Mesendoderm (in vitro differentiated cells): ENCODE data around the gene DUOXA1.
"Not testable (repeated sequence)": the region's sequence is repeated elsewhere in the genome, so short reads cannot be mapped to it uniquely, and the experiment has no call there.

Source experiments
- DNase-seq: peaks from one replicate; pipeline ENCODE4 v3.0.0; 2013
- H2AK5ac ChIP-seq: 2 replicates; pipeline ENCODE4 v1.6.1; 2013; ENCODE audit warnings: low read length, inconsistent platforms
- H2BK120ac ChIP-seq: 2 replicates; pipeline ENCODE4 v1.6.1; 2013; ENCODE audit warnings: low read depth, mild to moderate bottlenecking, low read length, moderate library complexity, mixed read lengths
- H2BK15ac ChIP-seq: replicated peaks from 2 replicates; pipeline ENCODE4 v1.6.1; 2013; ENCODE audit warnings: low read depth, mild to moderate bottlenecking, moderate library complexity
- H2BK5ac ChIP-seq: 2 replicates; pipeline ENCODE4 v1.6.1; 2013; ENCODE audit warnings: low read length, inconsistent platforms
- H3K18ac ChIP-seq: 2 replicates; pipeline ENCODE4 v1.6.1; 2013; ENCODE audit warnings: mild to moderate bottlenecking, low read length, mixed read lengths
- H3K23ac ChIP-seq: one replicate; pipeline ENCODE4 v1.6.1; 2013; ENCODE audit warnings: low read length
- H3K27ac ChIP-seq: 2 replicates; pipeline ENCODE4 v1.5.1; 2013; ENCODE audit warnings: low read depth, mild to moderate bottlenecking, inconsistent platforms, low read length, moderate library complexity
- H3K27me3 ChIP-seq: 2 replicates; pipeline ENCODE4 v1.6.1; 2013; ENCODE audit warnings: low read length, control low read depth, mild to moderate bottlenecking, inconsistent platforms; ENCODE audit not compliant: insufficient read depth, poor library complexity
- H3K36me3 ChIP-seq: 2 replicates; pipeline ENCODE4 v1.6.1; 2013; ENCODE audit warnings: low read length, inconsistent platforms; ENCODE audit not compliant: control insufficient read depth, insufficient read depth
- H3K4ac ChIP-seq: one replicate; pipeline ENCODE4 v1.6.1; 2013; ENCODE audit warnings: low read depth, mild to moderate bottlenecking, low read length, moderate library complexity
- H3K4me1 ChIP-seq: 2 replicates; pipeline ENCODE4 v1.6.1; 2013; ENCODE audit warnings: low read depth, low read length, inconsistent platforms; ENCODE audit not compliant: control insufficient read depth
- H3K4me2 ChIP-seq: 2 replicates; pipeline ENCODE4 v1.6.1; 2013; ENCODE audit warnings: low read length
- H3K4me3 ChIP-seq: 2 replicates; pipeline ENCODE4 v1.5.1; 2013; ENCODE audit warnings: mild to moderate bottlenecking, low read length
- H3K56ac ChIP-seq: one replicate; pipeline ENCODE4 v1.6.1; 2013; ENCODE audit warnings: low read length
- H3K79me1 ChIP-seq: 2 replicates; pipeline ENCODE4 v1.6.1; 2013; ENCODE audit warnings: low read length, inconsistent platforms
- H3K79me2 ChIP-seq: 2 replicates; pipeline ENCODE4 v1.6.1; 2013; ENCODE audit warnings: mild to moderate bottlenecking, low read length; ENCODE audit not compliant: control insufficient read depth, insufficient read depth
- H3K9ac ChIP-seq: 2 replicates; pipeline ENCODE4 v1.6.1; 2013; ENCODE audit warnings: low read length, inconsistent platforms
- H4K5ac ChIP-seq: one replicate; pipeline ENCODE4 v1.6.1; 2013; ENCODE audit warnings: low read length
- H4K8ac ChIP-seq: one replicate; pipeline ENCODE4 v1.6.1; 2013; ENCODE audit warnings: low read depth, mild to moderate bottlenecking, control low read depth, low read length, moderate library complexity
- WGBS: extraction: QIAGEN DNeasy Blood & Tissue Kit; methylation state at CpG from one replicate; pipeline ENCODE4 v1.1.7; 2013; ENCODE audit warnings: low lambda C conversion rate, missing lambda C conversion rate; ENCODE audit not compliant: insufficient coverage; ENCODE audit errors: extremely low coverage; 5-methylcytosine and 5-hydroxymethylcytosine counted together

Gene DUOXA1

GRCh38 chr15:45079628-45080246, 49.9 kb downstream of the DUOXA1 start:
- WGBS = no CpG with 5 or more reads among the region's 5 CpGs
- not testable (repeated sequence) for H3K4me1 ChIP-seq, H3K27ac ChIP-seq, H3K23ac ChIP-seq, H3K18ac ChIP-seq, H4K8ac ChIP-seq, H3K79me1 ChIP-seq, H4K5ac ChIP-seq, H3K4me3 ChIP-seq, H3K4me2 ChIP-seq, H3K79me2 ChIP-seq, H2AK5ac ChIP-seq, H3K4ac ChIP-seq, DNase-seq, H2BK15ac ChIP-seq, H3K56ac ChIP-seq, H2BK120ac ChIP-seq, H2BK5ac ChIP-seq, H3K36me3 ChIP-seq, H3K9ac ChIP-seq, H3K27me3 ChIP-seq

GRCh38 chr15:45079201-45079600, 50.5 kb downstream of the DUOXA1 start:
- not testable (repeated sequence) for H4K5ac ChIP-seq, H2BK5ac ChIP-seq, H3K36me3 ChIP-seq, DNase-seq, H4K8ac ChIP-seq, H3K23ac ChIP-seq, H3K4ac ChIP-seq, H3K27me3 ChIP-seq, H3K56ac ChIP-seq, H3K9ac ChIP-seq, H2BK15ac ChIP-seq, H3K18ac ChIP-seq, H3K4me2 ChIP-seq, H2AK5ac ChIP-seq, H3K4me1 ChIP-seq, H3K79me1 ChIP-seq, H2BK120ac ChIP-seq, H3K27ac ChIP-seq, H3K79me2 ChIP-seq, H3K4me3 ChIP-seq
- WGBS = no CpG with 5 or more reads among the region's 5 CpGs

GRCh38 chr15:45077391-45077790, 52.3 kb downstream of the DUOXA1 start:
- H4K5ac ChIP-seq, H4K8ac ChIP-seq, H2BK120ac ChIP-seq, H3K4me3 ChIP-seq, H3K79me1 ChIP-seq, H3K4ac ChIP-seq, H3K4me1 ChIP-seq, H2BK15ac ChIP-seq, H2BK5ac ChIP-seq, H3K4me2 ChIP-seq, DNase-seq, H3K79me2 ChIP-seq, H3K23ac ChIP-seq, H3K27me3 ChIP-seq, H3K36me3 ChIP-seq, H3K56ac ChIP-seq, H3K27ac ChIP-seq, H2AK5ac ChIP-seq, H3K9ac ChIP-seq, H3K18ac ChIP-seq: not testable (repeated sequence)
- WGBS = no CpG with 5 or more reads among the region's 2 CpGs

- not testable (repeated sequence) for H3K4ac ChIP-seq, H3K79me1 ChIP-seq, H4K8ac ChIP-seq, H4K5ac ChIP-seq, H3K36me3 ChIP-seq, H3K4me1 ChIP-seq, H2BK120ac ChIP-seq, H3K4me2 ChIP-seq, H2AK5ac ChIP-seq, H3K4me3 ChIP-seq, H2BK5ac ChIP-seq, H2BK15ac ChIP-seq, H3K18ac ChIP-seq, DNase-seq, H3K9ac ChIP-seq, H3K27ac ChIP-seq, H3K56ac ChIP-seq, H3K79me2 ChIP-seq, H3K23ac ChIP-seq, H3K27me3 ChIP-seq
- WGBS = no CpG with 5 or more reads among the region's 9 CpGs
These were observed 54.0 kb downstream of the DUOXA1 start for GRCh38 chr15:45075440-45076320.

- not testable (repeated sequence) for H2BK120ac ChIP-seq, H2BK15ac ChIP-seq, H4K5ac ChIP-seq, H3K36me3 ChIP-seq, H3K79me1 ChIP-seq, H3K4me3 ChIP-seq, H3K23ac ChIP-seq, H4K8ac ChIP-seq, H3K4me2 ChIP-seq, H3K18ac ChIP-seq, H3K4me1 ChIP-seq, H2BK5ac ChIP-seq, H3K56ac ChIP-seq, H3K27ac ChIP-seq, H3K27me3 ChIP-seq, H3K4ac ChIP-seq, H2AK5ac ChIP-seq, H3K9ac ChIP-seq, DNase-seq, H3K79me2 ChIP-seq
These were observed 56.1 kb downstream of the DUOXA1 start for GRCh38 chr15:45073602-45074001.
